Fibroblast of lung (primary cell): Measurements from ENCODE around the gene AIMP1.

ENCODE experiments used
- EZH2 ChIP-seq: IDR thresholded peaks from 2 replicates; pipeline ENCODE4 v1.5.1; 2012; ENCODE audit warnings: low read length, control low read depth, mild to moderate bottlenecking; ENCODE audit errors: missing control alignments
- TF ChIP-seq, protein P1 (sequence below), 2 donors: IDR thresholded peaks in 1 of 2; conservative IDR thresholded peaks in 1 of 2; 1 replicate in 1 of 2; 2 replicates in 1 of 2; pipeline ENCODE4 v1.5.1; 2011 to 2012; ENCODE audit warnings: low read length in 2 of 2, control low read depth in 1 of 2, inconsistent platforms in 1 of 2, low read depth in 1 of 2, mild to moderate bottlenecking in 1 of 2

DNA sequence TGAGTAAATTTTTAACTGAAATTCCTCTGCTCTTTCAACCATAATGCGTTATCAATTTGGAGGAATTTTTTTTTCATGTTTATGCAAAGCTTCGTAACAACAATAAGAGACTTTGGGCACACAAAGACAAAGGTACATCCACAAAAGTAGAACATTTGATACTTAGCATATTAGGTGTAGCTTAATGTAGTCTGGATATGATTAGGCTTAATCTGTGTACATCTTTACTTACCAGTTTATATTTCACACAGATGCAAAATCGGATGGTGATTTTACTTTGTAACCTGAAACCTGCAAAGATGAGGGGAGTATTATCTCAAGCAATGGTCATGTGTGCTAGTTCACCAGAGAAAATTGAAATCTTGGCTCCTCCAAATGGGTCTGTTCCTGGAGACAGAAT lies 20.3 kb downstream of the AIMP1 start:
- TF ChIP-seq, protein P1, sequence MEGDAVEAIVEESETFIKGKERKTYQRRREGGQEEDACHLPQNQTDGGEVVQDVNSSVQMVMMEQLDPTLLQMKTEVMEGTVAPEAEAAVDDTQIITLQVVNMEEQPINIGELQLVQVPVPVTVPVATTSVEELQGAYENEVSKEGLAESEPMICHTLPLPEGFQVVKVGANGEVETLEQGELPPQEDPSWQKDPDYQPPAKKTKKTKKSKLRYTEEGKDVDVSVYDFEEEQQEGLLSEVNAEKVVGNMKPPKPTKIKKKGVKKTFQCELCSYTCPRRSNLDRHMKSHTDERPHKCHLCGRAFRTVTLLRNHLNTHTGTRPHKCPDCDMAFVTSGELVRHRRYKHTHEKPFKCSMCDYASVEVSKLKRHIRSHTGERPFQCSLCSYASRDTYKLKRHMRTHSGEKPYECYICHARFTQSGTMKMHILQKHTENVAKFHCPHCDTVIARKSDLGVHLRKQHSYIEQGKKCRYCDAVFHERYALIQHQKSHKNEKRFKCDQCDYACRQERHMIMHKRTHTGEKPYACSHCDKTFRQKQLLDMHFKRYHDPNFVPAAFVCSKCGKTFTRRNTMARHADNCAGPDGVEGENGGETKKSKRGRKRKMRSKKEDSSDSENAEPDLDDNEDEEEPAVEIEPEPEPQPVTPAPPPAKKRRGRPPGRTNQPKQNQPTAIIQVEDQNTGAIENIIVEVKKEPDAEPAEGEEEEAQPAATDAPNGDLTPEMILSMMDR (conservative IDR thresholded peaks at IDR 0.05 in 1 of 2, IDR thresholded peaks at IDR 0.05 in 1 of 2; ENCODE audit: low read depth in 1 of 2, low read length in 2 of 2) = no peak
- no peak for TF ChIP-seq EZH2
